Kidney (tissue), 14 donors: ENCODE results near the gene THRB. TPM values are rescaled to one million over a fixed set of nuclear protein-coding genes. Genes with fewer than 3 reads are reported as not detected.

Experiments
- DNase-seq, 5 donors: peaks; one replicate each; pipeline ENCODE4 v3.0.0-alpha.2; 2013 to 2020
- FAIRE-seq: peaks from 2 replicates; lab custom pipeline; 2012; peaks lifted over from hg19 to GRCh38; lab: Jason Lieb, UNC
- H3K27ac ChIP-seq, 2 donors: one replicate each; pipeline ENCODE4 v1.7.0; 2013; ENCODE audit warnings: low read depth in 2 of 2, low read length in 2 of 2, inconsistent platforms in 1 of 2
- H3K27me3 ChIP-seq: one replicate; pipeline ENCODE4 v1.7.1; 2013; ENCODE audit warnings: low read length, inconsistent platforms; ENCODE audit not compliant: control insufficient read depth, insufficient read depth
- H3K36me3 ChIP-seq, 3 donors: one replicate each; pipeline versions ENCODE4 v1.7.0 to v1.7.1; 2013; ENCODE audit warnings: low read length in 3 of 3, control low read depth in 1 of 3, inconsistent platforms in 1 of 3; ENCODE audit not compliant: insufficient read depth in 3 of 3, control insufficient read depth in 2 of 3
- H3K4me1 ChIP-seq, 3 donors: one replicate each; pipeline versions ENCODE4 v1.7.0 to v1.7.1; 2013; ENCODE audit warnings: low read length in 3 of 3, inconsistent platforms in 1 of 3, low read depth in 1 of 3; ENCODE audit not compliant: control insufficient read depth in 2 of 3, insufficient read depth in 2 of 3
- H3K4me3 ChIP-seq, 3 donors: one replicate each; pipeline versions ENCODE4 v1.7.0 to v1.8.1; 2013; ENCODE audit warnings: low read length in 3 of 3, control low read depth in 1 of 3, inconsistent platforms in 1 of 3
- H3K9ac ChIP-seq, 3 donors: one replicate each; pipeline versions ENCODE4 v1.7.0 to v1.7.1; 2013; ENCODE audit warnings: low read length in 3 of 3, control low read depth in 1 of 3, inconsistent platforms in 1 of 3
- H3K9me3 ChIP-seq, 3 donors: one replicate each; pipeline versions ENCODE4 v1.7.0 to v1.7.1; 2013; ENCODE audit warnings: low read length in 3 of 3, control low read depth in 1 of 3, inconsistent platforms in 1 of 3; ENCODE audit not compliant: control insufficient read depth in 2 of 3, insufficient read depth in 1 of 3
- intact Hi-C: fragments of 100-400 bp; cut with DNase I; formaldehyde crosslinking; loops from one replicate; pipeline ENCODE4 v1.11.1; 2022
- polyA plus RNA-seq: library from polyadenylated mRNA; stranded (reverse); fragments of 350-450 nt; fragmentation: Illumina TruSeq; extraction: RNeasy Lipid Tissue Mini Kit (QIAGEN cat#74804); gene quantifications from one replicate; pipeline ENCODE4 v1.2.3, GENCODE V29; 2014; ENCODE audit warnings: low read depth, low replicate concordance; ENCODE audit not compliant: insufficient read depth
- total RNA-seq: library from RNA; stranded (reverse); fragmentation: NEBNext Ultra II Directional; extraction: Animal tissue kit (Norgen Biotek cat#: 25700); gene quantifications from one replicate; pipeline ENCODE4 v1.2.1, GENCODE V29; 2021
- TF ChIP-seq, protein P1 (sequence below): IDR thresholded peaks from 3 replicates; pipeline ENCODE4 v1.5.1; 2012; ENCODE audit warnings: mild to moderate bottlenecking, moderate library complexity, borderline replicate concordance; ENCODE audit not compliant: insufficient read depth; ENCODE audit errors: extremely low read depth
- donor health status: control.
- donor health status: control.
- donor health status: control.
- donor health status: control.
- donor health status: control.
- donor health status: DM: yes; HTN: yes; CAD: no.
- donor health status: Normal renal cell carcinoma (clear cell type).

THRB gene
- total and polyA plus RNA-seq, 2 donors from 2014 or later: 4.5 to 17.2 TPM

DNA sequence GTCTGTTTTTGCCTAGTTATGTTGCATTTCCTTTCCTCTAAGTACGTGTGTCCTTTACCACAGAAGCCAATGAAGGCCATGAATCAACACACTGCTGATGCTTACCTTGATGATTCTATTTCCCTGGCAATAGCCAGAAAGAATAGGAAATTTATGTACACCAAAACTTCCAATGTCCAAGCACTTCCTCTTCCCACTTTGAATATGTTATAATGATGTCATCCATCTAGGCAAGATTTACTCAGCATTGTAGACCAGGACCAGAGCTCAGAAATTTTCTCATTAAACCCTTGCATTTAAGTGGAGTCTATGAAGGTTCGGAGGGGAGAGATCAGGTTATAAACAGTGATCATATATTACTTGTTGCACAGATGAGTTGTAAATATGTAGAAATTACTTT is 126.0 kb downstream of the THRB start:
- H3K4me3 ChIP-seq: no peak overlapping the region
- no peak for DNase-seq
- H3K27me3 ChIP-seq: no peaks in the 10 kb centered on the region
- H3K4me1 ChIP-seq: peaks cover 0 to 28% (median 10%) of the 10 kb centered on the region in 3 donors
- TF ChIP-seq, protein P1, sequence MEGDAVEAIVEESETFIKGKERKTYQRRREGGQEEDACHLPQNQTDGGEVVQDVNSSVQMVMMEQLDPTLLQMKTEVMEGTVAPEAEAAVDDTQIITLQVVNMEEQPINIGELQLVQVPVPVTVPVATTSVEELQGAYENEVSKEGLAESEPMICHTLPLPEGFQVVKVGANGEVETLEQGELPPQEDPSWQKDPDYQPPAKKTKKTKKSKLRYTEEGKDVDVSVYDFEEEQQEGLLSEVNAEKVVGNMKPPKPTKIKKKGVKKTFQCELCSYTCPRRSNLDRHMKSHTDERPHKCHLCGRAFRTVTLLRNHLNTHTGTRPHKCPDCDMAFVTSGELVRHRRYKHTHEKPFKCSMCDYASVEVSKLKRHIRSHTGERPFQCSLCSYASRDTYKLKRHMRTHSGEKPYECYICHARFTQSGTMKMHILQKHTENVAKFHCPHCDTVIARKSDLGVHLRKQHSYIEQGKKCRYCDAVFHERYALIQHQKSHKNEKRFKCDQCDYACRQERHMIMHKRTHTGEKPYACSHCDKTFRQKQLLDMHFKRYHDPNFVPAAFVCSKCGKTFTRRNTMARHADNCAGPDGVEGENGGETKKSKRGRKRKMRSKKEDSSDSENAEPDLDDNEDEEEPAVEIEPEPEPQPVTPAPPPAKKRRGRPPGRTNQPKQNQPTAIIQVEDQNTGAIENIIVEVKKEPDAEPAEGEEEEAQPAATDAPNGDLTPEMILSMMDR: no peak
- H3K9me3 ChIP-seq: no peaks in the 10 kb centered on the region
- intact Hi-C loops: no loop called here
- FAIRE-seq: no peak
- no peak overlapping the region for H3K9ac ChIP-seq
- no peaks in the 10 kb centered on the region for H3K36me3 ChIP-seq
- H3K27ac ChIP-seq: no peak overlapping the region

DNA sequence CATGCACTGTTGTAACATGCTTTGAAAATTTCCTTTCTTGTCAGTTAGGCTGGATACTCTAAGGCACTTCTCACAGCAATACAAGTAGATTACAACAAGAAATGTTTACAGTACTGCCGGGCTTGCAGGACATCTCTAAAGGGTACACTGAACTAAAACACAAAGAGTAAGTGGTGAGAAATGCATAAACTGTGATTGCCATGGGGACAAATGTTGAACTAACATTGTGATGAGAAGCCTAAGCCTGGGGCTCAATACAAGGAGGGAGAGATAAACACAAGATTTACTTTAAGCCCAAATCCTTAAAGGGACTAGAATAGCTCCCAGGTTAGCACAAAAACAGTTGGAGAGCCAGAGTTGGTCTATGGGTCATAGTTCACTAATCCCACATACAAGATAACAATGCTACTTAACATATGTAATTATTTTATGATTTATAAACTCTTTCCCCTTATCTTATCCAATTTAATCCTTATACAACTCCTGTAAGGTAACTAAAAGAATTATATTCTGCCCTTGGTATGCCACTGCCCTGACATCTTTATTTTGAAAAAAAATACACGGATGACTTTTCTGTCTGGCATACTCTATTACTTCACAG is 126.9 kb downstream of the THRB start:
- peaks cover 0 to 29% (median 9%) of the 10 kb centered on the region in 3 donors for H3K4me1 ChIP-seq
- H3K9ac ChIP-seq: no peak overlapping the region
- no peaks in the 10 kb centered on the region for H3K9me3 ChIP-seq
- DNase-seq: no peak
- FAIRE-seq: no peak
- no peak overlapping the region for H3K4me3 ChIP-seq
- H3K27me3 ChIP-seq: no peaks in the 10 kb centered on the region
- no peaks in the 10 kb centered on the region for H3K36me3 ChIP-seq
- intact Hi-C loops: no loop called here
- H3K27ac ChIP-seq: no peak overlapping the region
- TF ChIP-seq, protein P1: no peak

DNA sequence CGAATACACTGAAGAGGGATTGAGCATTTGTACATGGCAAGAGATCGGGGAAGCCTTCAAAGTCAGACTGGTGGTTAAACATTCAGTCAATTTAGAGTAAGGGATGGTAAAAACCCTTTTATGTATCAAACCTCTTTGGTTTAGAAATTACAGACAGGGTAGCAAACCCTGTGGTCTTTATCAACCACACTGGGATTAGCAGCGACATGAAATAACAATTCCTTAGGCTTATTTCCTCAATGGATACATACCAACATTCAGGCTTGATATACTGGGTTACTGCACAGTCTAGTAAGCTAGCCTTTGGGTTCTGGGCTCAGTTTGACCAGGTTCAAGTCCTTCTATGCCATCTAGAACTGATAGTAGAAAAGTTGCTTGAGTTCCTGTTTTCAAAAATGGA is 127.4 kb downstream of the THRB start:
- no peak for DNase-seq
- H3K27me3 ChIP-seq: no peaks in the 10 kb centered on the region
- H3K27ac ChIP-seq: no peak overlapping the region
- H3K4me1 ChIP-seq: peaks cover 0 to 29% (median 9%) of the 10 kb centered on the region in 3 donors
- H3K9me3 ChIP-seq: no peaks in the 10 kb centered on the region
- intact Hi-C loops: no loop called here
- no peak overlapping the region for H3K4me3 ChIP-seq
- TF ChIP-seq, protein P1: no peak
- no peaks in the 10 kb centered on the region for H3K36me3 ChIP-seq
- H3K9ac ChIP-seq: no peak overlapping the region
- FAIRE-seq: no peak
